ENCODE data around the gene MAP4K4. TPM values are rescaled to one million over a fixed set of nuclear protein-coding genes. Genes with fewer than 3 reads are reported as not detected.

The MAP4K4 gene
- total RNA-seq, 2 donors from 2014 or later = 60.1 to 147 TPM

DNA sequence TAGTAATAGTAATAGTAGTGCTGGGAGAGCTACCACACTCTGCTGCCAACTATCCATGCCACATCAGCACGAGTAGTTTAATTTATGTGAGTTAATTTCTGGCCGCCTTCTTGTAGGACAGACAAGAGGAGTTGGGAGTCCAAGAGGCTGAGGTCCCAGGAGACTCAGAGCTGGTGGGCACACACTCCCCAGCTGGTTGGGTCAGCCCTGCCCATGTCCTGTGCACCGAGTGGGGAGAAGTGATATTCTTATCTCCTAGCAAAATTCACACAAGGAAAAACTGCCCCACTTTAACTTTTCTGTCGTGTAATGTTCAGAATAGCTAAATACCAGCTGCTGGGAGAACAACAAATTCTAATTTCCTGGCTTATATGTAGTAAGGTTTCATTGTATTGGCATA, 15.2 kb upstream of the MAP4K4 start:
- ATAC-seq (ENCODE audit: insufficient number of reproducible peaks, low FRiP score, low read depth) = no peak
- Histone ChIP-seq H3K4me1 (ENCODE audit: control insufficient read depth in 1 of 2, low read depth in 2 of 2) (no peaks in the 10 kb centered on the region), H3K27ac (no peak overlapping the region), H3K36me3 (no peaks in the 10 kb centered on the region), H3K27me3 (replicated peaks; ENCODE audit: insufficient read depth) (no peaks in the 10 kb centered on the region), H3K9me3 (no peaks in the 10 kb centered on the region), H3K4me3 (no peak overlapping the region)
- TF ChIP-seq, protein P1, sequence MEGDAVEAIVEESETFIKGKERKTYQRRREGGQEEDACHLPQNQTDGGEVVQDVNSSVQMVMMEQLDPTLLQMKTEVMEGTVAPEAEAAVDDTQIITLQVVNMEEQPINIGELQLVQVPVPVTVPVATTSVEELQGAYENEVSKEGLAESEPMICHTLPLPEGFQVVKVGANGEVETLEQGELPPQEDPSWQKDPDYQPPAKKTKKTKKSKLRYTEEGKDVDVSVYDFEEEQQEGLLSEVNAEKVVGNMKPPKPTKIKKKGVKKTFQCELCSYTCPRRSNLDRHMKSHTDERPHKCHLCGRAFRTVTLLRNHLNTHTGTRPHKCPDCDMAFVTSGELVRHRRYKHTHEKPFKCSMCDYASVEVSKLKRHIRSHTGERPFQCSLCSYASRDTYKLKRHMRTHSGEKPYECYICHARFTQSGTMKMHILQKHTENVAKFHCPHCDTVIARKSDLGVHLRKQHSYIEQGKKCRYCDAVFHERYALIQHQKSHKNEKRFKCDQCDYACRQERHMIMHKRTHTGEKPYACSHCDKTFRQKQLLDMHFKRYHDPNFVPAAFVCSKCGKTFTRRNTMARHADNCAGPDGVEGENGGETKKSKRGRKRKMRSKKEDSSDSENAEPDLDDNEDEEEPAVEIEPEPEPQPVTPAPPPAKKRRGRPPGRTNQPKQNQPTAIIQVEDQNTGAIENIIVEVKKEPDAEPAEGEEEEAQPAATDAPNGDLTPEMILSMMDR (IDR thresholded peaks at IDR 0.05) = no peak
- no peak for DNase-seq (ENCODE audit: low spot score)

DNA sequence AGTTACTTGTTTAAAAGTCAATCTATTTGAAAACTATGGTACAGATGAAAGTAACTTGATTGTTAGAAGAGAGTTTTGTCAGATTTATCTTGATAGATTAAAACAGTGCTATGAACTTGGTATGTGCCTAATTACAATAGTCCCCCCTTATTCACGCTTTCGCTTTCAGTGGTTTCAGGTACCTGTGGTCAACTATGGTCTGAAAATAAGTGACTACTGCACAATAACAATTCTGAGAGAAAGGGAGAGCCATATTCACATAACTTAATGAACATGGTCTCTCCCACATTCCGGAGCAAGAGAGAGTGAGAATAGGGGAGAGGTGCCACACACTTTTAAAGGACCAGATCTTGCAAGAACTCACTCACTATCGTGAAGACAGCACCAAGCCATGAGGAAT, 13.2 kb upstream of the MAP4K4 start:
- Histone ChIP-seq H3K27ac (no peak overlapping the region), H3K36me3 (no peaks in the 10 kb centered on the region), H3K9me3 (no peaks in the 10 kb centered on the region), H3K4me1 (ENCODE audit: control insufficient read depth in 1 of 2, low read depth in 2 of 2) (no peaks in the 10 kb centered on the region), H3K4me3 (no peak overlapping the region), H3K27me3 (replicated peaks; ENCODE audit: insufficient read depth) (no peaks in the 10 kb centered on the region)
- no peak for ATAC-seq (ENCODE audit: insufficient number of reproducible peaks, low FRiP score, low read depth)
- TF ChIP-seq, protein P1 (IDR thresholded peaks at IDR 0.05) = no peak
- DNase-seq (ENCODE audit: low spot score) = no peak

DNA sequence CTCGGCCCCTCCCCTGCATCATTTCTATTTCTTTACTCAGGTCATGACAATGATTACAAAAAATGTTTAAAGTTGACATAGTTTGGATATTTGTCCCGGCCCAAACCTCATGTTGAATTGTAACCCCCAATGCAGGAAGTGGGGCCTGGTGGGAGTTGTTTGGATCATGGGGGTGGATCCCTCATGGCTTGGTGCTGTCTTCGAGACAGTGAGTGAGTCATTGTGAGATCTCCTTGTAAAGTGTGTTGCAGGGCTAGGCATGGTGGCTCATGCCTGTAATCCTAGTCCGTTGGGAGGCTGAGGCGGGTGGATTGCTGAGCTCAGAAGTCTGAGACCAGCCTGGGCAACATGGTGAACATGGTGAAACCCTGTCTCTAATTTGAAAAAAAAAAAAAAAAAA, 9.2 kb upstream of the MAP4K4 start:
- Histone ChIP-seq H3K27me3 (replicated peaks; ENCODE audit: insufficient read depth) (no peaks in the 10 kb centered on the region), H3K4me3 (no peak overlapping the region), H3K36me3 (no peaks in the 10 kb centered on the region), H3K27ac (no peak overlapping the region), H3K4me1 (ENCODE audit: control insufficient read depth in 1 of 2, low read depth in 2 of 2) (no peaks in the 10 kb centered on the region), H3K9me3 (no peaks in the 10 kb centered on the region)
- TF ChIP-seq, protein P1 (IDR thresholded peaks at IDR 0.05) = no peak
- DNase-seq (ENCODE audit: low spot score) (no peak), ATAC-seq (ENCODE audit: insufficient number of reproducible peaks, low FRiP score, low read depth) (no peak)

DNA sequence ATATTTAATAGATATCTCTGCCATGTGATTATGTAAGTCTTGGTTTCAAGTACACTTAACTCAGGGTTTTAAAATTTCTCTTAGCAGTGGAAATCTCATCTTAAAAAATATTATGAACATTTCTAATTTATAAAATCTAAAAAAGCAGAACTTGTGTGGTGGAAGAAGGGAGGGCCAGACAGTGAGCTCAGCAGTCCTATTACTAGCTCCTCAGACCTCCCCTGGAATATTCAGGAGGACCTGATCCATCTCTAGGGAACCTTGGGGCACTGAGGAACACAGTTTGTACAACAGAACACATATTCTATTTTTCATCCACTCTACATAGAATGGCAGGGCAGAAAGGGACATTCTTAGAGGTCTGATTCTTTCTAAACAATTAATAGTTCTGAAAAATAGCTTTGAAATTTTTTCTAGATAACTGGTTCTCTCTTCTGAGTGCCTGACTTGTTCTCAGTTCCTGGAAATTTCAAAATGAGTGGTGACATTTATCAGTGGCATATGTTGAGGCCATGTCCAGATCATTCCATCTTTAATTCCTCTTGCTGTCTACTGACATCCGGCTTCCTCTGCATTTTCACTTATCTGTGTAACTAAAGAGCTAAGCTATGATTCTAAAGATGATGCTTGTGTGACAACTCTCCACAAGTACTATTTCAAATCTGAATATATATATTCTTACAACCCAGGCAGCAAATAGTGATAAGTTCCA, 8.2 kb upstream of the MAP4K4 start:
- TF ChIP-seq, protein P1 (IDR thresholded peaks at IDR 0.05) = no peak
- DNase-seq (ENCODE audit: low spot score) (no peak), ATAC-seq (ENCODE audit: insufficient number of reproducible peaks, low FRiP score, low read depth) (no peak)
- no peaks in the 10 kb centered on the region for H3K36me3 ChIP-seq
- no peak overlapping the region for H3K4me3 ChIP-seq
- no peak overlapping the region for H3K27ac ChIP-seq
- H3K4me1 ChIP-seq (ENCODE audit: control insufficient read depth in 1 of 2, low read depth in 2 of 2) = no peaks in the 10 kb centered on the region
- no peaks in the 10 kb centered on the region for H3K9me3 ChIP-seq
- no peaks in the 10 kb centered on the region for H3K27me3 ChIP-seq (replicated peaks; ENCODE audit: insufficient read depth)

DNA sequence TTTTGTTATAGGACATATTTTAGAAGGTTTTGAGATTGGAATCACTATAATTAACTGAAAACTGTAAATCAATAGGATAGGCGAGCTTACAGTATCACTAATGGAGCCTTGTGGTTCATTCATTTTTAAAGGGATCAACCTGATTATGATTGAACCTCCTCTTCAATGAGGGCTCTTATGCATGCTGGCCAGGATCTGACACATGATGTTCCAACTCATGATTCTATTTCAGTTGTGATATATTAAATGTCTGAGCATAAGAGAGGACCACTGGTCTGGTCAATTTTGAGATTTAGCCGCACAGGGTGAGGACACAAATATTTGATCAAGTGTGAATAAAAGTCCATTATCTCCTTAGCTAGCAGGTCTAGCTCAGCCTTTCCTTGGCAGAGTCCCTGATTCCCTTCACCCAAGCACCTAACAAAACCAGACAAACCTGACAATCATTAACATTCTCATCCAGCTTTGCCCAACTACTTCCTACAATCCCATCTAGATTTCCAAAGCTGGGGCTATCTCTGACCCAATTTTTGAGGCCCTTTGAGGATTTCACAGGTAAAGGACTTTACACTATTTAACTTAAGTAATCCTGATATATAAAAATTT, 6.9 kb upstream of the MAP4K4 start:
- no peak for ATAC-seq (ENCODE audit: insufficient number of reproducible peaks, low FRiP score, low read depth)

More for the DNA sequence above, 6.9 kb upstream of the MAP4K4 start:
- no peak overlapping the region for H3K4me3 ChIP-seq
- no peaks in the 10 kb centered on the region for H3K4me1 ChIP-seq (ENCODE audit: control insufficient read depth in 1 of 2, low read depth in 2 of 2)
- DNase-seq (ENCODE audit: low spot score) = no peak
- H3K36me3 ChIP-seq = no peaks in the 10 kb centered on the region
- no peaks in the 10 kb centered on the region for H3K9me3 ChIP-seq
- TF ChIP-seq, protein P1 (IDR thresholded peaks at IDR 0.05) = no peak
- no peak overlapping the region for H3K27ac ChIP-seq
- H3K27me3 ChIP-seq (replicated peaks; ENCODE audit: insufficient read depth) = no peaks in the 10 kb centered on the region
